Measurements from ENCODE around the gene DPEP2NB.
"Not testable (repeated sequence)": the region's sequence is repeated elsewhere in the genome, so short reads cannot be mapped to it uniquely, and the experiment has no call there.

Gene DPEP2NB

GRCh38 chr16:67975321-67976105 is 40.2 kb downstream of the DPEP2NB start:
- H3K4me1 ChIP-seq (ENCODE audit: control insufficient read depth, insufficient read depth, low read length), result no peaks in the 10 kb centered on the region
- H3K36me3 ChIP-seq (ENCODE audit: control insufficient read depth in 2 of 2, insufficient read depth in 1 of 2, low read length in 2 of 2), result no peaks in the 10 kb centered on the region
- TF ChIP-seq ZNF645 (tag by site-specific recombination; IDR thresholded peaks at IDR 0.05) (no peak), ZNF449 (tag by site-specific recombination; IDR thresholded peaks at IDR 0.05) (no peak), KLF17 (tag by site-specific recombination; IDR thresholded peaks at IDR 0.05) (no peak), ZNF629 (tag by site-specific recombination; IDR thresholded peaks at IDR 0.05) (no peak), YY2 (tag by site-specific recombination; IDR thresholded peaks at IDR 0.05) (no peak), WT1 (tag by site-specific recombination; IDR thresholded peaks at IDR 0.05) (no peak), ZNF596 (tag by site-specific recombination; IDR thresholded peaks at IDR 0.05) (no peak), ZNF423 (tag by site-specific recombination; IDR thresholded peaks at IDR 0.05) (no peak), SP2 (tag by site-specific recombination; IDR thresholded peaks at IDR 0.05) (no peak), GLIS2 (tag by site-specific recombination; IDR thresholded peaks at IDR 0.05) (no peak), ZNF174 (tag by site-specific recombination; IDR thresholded peaks at IDR 0.05) (no peak), ZNF138 (tag by site-specific recombination; IDR thresholded peaks at IDR 0.05; ENCODE audit: borderline replicate concordance) (no peak), REST (tag by site-specific recombination; IDR thresholded peaks at IDR 0.05) (no peak), ZBTB48 (tag by site-specific recombination; IDR thresholded peaks at IDR 0.05) (no peak), ZSCAN23 (tag by site-specific recombination; IDR thresholded peaks at IDR 0.05) (no peak), GLIS1 (tag by site-specific recombination; IDR thresholded peaks at IDR 0.05) (no peak), SCRT2 (tag by site-specific recombination; IDR thresholded peaks at IDR 0.05) (no peak), INSM2 (tag by site-specific recombination; IDR thresholded peaks at IDR 0.05) (no peak), OVOL3 (tag by site-specific recombination; IDR thresholded peaks at IDR 0.05) (no peak)
- H3K27ac ChIP-seq (ENCODE audit: extremely low read depth, low read depth, low read length), result no peak overlapping the region
- H3K9me3 ChIP-seq (ENCODE audit: control insufficient read depth, insufficient read depth, low read depth, low read length), result no peaks in the 10 kb centered on the region
- ChIA-PET POLR2A (no interaction called here), CTCF (interaction anchor here (0.7 kb wide), 1 partner anchor 89 kb away, joined by 4 read pairs; no protein-coding TSS in a partner anchor)
- no peak overlapping the region for H3K4me3 ChIP-seq (ENCODE audit: low read depth, low read length)

- H3K9me3 ChIP-seq (ENCODE audit: control insufficient read depth, insufficient read depth, low read depth, low read length); H3K4me3 ChIP-seq (ENCODE audit: low read depth, low read length); H3K4me1 ChIP-seq (ENCODE audit: control insufficient read depth, insufficient read depth, low read length); H3K36me3 ChIP-seq (ENCODE audit: control insufficient read depth in 2 of 2, insufficient read depth in 1 of 2, low read length in 2 of 2); POLR2A ChIA-PET; H3K27ac ChIP-seq (ENCODE audit: extremely low read depth, low read depth, low read length): not testable (repeated sequence)
- CTCF ChIA-PET, result interaction anchor here (0.6 to 0.7 kb wide), 2 partner anchors 22 to 63 kb away, joined by 3 to 5 read pairs; no protein-coding TSS in a partner anchor
Measured at GRCh38 chr16:67972285-67972684, 43.4 kb downstream of the DPEP2NB start.

Measured in HEK293 (cell line).